Kidney glomerular epithelial cell (primary cell): ENCODE results near the gene PSMG4.

Source experiments
- DNase-seq: peaks from one replicate; lab custom pipeline; 2025; lab: John Stamatoyannopoulos, UW

PSMG4 gene

DNA sequence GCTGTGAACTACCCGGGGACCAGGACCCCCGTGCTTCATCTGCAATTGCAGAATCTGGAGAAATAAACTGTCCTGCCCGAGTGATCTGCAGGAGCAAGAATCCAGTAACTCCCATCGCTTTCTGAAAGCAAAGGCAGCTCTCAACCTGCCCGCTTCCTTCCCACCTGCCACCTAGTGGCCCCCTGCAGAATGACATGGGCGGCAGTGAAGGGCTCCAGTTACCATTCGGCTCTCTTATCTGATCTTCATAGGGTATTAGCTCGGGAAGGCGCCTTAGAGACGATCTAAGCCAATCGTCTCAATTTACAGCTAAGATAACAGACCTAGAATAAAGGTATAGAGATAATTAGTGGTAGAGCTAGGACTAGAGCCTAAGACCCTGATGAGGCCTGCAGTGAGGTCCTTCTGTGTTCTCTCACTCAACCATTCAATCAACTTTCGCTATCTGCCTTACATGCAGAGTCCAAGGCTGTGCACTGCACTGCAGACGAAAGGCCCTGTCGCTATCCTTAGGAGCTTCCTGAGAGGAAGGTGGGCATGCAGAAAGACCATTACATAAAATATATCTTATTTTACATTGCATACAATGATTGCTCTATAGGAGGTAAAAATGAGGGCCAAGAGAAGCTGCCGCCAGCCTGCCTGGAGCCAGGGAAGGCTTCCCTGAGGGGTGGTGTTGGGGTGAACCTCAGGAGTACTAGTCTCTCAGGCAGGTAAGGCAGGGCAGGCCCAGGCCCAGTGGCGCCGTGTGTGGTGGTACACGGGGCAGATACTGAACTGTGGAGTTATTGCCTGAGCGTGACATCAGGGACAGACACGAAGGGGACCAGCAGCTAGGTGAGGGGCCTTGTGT, 7.1 kb upstream of the PSMG4 start:
- peak; percentile 80 for DNase-seq

DNA sequence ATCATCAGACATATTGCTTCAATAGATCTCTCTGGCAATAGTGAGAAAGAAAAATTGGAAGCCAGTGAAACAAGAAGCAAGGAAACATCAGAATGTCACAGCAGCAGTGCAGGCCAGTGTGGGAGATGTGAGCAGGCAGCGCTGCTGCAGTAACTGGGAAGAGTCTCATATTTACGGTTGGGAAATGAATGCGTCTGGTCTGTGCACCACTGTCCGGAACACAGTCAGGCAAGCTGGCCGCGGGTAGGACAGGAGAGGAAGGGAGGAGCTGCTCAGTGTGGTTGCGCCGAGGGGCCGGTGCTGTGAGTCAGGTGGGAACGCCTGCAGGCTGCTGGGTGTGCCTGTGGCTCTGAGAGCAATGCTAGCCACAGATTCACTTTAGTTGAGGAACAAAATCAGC, 6.4 kb upstream of the PSMG4 start:
- no peak for DNase-seq

DNA sequence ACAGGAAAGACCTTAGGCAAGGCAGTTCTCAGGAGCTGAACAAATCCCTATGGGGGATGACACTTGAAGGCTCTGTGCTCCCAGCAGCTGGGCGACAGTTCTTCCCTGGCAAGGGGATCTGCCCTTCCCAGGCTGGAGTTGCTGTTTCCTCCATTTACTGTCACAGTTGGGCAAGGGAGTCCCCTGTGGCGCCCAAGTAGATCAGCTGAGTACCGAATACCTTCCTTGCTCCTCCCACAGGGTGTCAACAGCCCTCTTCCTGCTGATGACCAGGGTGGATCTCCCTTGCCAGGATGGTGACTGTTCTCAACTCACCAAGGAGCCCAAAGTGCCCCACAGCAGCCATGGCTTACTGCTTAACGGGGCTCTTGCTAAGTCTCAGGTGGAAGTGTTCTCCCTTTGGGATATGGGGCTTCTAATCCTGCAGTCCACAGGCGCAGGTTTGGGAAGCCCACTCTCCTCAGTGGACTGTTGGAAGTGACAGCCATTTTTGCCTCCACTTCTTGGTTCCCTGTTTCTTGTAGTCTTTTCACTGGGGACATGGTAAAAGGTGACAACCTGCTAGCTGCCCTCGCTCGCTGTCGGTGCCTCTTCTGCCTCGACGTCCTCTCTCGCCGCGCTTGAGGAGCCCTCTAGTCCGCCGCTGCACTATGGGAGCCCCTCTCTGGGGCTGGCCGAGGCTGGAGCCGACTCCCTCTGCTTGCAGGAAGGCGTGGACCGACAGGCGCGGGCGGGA, 5.7 kb upstream of the PSMG4 start:
- DNase-seq, result no peak

DNA sequence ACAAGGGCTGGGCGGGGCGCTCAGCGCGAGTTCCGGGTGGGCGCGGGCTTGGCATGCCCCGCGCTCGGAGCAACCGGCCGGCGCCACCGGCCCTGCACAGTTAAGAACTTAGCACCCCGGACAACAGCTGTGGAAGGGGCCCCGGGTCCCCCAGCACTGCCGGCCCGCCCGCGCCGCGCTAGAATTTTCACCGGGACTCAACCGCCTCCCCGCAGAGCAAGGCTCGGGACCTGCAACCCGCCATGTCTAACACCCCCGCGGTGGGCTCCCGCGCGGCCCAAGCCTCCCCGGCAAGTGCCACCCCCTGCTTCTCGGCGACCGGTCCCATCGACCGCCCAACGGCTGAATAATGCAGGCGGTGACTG, 5.2 kb upstream of the PSMG4 start:
- no peak for DNase-seq

DNA sequence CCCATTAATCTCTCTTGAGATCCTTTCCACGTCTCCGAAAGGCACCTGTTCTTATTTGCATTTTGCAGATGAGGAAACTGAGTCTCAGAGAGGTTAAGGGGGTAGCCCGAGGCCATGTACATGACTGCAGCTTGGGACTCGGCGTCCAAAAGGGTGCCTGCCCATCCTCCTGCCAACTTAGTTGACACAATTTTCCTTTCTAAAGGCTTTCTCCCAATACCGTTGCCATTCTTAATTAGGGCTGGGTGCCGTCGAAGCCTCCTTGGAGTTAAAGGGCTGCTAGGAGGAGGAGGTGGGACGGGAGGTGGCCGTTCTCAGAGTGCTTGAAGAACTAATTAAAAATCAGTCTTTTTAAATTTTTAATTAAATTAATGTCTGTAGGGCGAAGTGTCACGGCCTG, 546 bp upstream of the PSMG4 start:
- no peak for DNase-seq

DNA sequence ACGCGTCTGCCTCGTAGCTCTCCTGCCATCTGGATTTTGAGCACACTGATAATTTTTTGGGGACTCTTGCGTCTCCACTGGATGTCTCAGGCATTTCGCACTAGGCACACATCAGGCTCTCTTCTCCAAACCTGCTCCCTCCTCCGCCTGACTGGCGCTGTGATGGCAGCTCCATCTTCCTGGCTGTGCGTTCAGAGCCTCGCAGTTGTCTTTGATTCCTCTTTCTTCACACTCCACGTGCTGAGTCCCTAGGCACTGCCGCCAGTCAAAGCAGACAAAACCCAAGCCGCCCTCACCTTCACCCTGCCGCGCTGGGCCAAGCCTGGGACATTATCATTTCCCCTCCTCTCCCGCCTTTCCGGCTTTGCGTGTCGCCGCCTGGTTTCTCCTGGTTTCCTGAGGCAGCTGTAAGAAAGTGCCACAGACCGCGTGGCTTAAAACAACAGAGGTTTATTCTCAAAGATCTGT, 778 bp downstream of the PSMG4 start:
- peak; percentile 8 for DNase-seq

DNA sequence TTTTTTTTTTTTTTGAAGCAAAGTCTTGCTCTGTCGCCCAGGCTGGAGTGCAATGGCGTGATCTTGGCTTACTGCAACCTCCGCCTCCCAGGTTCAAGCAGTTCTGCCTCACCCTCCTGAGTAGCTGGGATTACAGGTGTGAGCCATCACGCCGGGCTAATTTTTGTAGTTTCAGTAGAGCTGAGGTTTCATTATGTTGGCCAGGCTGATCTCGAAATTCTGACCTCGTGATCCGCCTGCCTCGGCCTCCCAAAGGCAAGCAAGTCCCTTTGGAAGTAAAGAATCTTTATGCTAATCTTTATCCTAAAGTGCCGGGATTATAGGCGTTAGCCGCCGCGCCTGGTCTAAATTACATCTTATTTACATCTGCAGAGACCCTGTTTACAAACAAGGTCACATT, 1.5 kb downstream of the PSMG4 start:
- no peak for DNase-seq

DNA sequence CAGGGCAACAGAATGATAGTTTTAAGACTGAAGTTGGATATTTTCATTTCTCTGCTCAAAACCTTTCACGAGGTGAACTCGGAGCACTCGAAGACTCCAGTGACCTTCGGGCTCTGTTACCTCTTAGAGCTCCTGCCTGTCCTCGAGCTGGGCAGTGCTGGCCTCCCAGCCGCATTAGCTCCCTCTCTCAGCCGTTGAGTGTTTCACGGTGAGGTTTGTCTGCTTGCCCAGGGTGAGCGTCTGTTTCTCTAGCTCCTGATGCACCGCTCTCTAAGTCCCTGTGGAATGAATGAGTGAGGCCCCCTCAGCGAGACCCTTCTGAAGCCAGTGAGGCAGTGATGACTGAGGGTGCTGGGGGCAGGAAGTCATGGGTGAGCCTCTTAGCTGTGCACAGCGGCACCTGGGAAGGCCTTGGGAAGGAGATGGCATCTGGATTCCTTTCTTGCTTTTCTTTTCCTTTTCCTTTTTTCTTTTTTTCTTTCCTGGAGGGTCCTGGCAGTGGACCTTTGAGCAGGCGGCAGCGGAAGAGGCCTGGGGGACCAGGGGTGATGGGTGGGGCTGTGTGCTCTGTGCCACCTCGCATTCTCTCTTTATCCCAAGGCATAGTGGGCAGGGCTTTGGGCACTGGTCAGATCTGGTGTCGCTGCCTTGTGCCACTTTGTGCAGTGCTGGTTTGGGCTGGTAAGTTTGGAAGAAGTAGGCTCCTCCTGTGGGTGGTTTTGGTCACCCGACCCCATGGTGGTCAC, 2.2 kb downstream of the PSMG4 start:
- DNase-seq, result no peak

DNA sequence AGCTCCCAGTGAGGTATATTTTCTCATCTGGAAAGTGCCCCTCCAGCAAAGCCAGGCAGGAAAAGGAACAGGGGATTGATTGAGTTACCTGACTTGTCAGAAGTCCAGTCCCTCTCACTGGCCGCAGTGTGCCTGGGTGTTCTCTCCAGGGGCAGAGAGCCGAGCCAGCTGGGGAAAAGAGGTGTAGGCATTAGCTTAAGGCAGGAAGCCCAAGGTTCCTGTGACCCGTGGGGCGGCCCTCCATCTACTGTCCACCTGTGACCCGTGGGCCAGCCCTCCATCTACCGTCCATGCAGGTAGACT, 2.7 kb downstream of the PSMG4 start:
- no peak for DNase-seq

DNA sequence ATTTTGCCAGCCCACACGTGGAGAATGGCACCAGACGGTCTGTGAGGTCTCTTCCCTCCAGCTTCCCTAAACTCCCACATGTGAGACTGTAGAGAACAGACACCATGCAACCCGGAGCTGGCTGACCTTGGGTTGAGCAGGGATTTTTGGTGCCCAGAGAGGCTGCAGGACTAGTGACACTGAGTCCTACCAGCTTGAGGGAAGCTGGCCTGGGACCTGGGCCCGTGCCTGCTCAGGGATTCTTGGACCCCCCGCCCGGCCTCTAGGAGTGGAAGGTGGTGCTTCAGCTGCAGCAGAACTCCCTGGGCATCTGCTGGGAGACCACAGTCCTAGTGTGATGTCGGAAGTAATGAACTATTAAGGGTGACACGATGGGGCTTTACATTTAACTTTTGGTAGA, 3.2 kb downstream of the PSMG4 start:
- no peak for DNase-seq

DNA sequence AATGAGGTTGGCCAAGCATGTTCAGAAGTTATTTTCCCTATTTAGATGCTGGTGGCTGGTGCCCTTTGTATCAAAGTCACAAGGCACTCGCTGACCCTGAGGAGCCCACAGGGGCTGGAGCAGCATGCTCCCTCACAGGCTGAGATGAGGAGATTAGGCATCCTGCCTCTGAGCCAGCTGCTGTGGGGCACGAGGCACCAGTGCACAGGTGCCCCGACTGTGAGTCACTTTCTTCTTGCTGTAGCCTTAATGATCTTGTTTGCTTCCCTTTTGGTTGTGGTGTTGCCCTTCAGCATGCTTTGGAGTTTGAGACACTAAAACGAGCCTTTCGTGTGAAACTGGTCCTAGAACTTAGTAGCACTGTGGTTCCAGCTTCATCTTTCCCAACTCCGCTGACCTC, 4.3 kb downstream of the PSMG4 start:
- no peak for DNase-seq

DNA sequence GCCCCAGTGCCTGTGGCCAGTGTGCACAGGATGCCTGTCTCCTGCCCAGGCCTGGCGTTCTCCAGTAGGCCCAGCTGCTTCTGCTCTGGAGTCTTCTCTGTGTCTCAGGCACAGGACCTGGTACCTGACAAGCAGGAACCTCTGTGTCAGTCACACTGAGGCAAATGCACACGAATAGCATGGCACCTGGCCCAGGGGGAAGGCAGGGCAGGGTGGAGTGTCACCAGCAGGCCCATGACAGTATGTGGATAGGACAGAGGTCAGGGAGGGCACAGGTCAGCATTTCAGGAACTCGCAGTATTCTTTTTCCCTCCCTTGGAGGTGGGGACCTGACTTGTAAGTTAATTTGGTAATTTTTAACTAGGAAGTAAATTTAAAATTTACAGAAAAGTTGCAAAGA, 5.6 kb downstream of the PSMG4 start:
- DNase-seq, result no peak

DNA sequence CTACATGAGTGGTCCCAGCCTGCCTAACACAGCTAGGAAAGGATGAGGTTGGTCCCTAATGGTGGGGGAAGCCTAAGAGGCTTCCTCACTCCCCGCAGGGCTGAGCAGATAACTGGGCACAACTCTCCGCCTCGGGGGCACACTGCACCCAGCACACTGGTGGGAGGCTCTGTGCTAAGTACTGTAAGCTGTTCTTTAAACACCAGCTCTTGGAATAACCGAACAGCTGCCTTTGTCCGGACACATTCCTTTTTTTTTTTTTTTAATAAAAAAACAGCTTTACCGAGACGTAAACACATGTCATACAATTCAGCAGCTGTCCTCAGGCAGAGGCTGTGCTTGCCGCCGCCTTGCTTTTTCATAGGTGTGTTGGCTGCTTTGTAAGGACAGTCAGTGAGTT, 6.9 kb downstream of the PSMG4 start:
- DNase-seq, result no peak

DNA sequence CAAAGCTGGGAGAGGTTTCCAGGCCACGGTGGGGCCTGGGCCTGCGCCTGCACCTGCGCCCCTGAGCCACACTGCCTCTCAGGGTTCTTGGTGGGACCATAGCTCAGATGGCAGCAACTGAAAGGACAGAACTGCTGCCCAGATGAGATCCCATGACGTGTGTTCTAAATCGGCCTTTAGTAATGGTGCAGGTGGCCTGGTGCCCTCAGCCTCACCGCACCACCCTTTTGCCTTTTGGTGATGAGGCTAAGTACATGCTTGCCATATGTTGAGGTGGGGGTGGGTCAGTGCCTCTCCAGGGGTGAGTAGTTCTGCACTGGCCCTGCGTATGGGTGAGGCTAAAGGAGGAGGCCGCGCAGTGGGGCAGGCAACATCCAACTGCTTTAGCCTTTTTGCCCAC, 7.4 kb downstream of the PSMG4 start:
- no peak for DNase-seq

DNA sequence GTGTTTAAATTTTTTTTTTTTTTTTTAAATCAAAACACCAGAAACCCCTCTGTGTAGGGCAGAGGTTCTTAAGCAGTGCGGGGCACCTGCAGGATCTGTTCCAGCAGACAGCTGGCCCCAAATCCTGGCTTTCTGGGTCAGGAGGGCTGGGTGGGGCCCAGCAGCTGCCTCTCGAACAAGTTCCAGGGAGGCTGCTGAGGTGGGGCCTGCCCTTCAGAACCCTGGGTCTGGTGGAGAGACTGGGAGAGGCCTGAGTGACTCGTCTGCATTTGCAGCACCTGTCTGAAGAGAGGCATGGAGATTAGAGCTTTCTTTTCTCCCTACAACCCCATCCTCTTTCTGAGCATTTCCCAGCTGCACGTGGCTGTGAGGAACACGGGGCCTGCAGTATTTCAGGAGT, 8.4 kb downstream of the PSMG4 start:
- no peak for DNase-seq

DNA sequence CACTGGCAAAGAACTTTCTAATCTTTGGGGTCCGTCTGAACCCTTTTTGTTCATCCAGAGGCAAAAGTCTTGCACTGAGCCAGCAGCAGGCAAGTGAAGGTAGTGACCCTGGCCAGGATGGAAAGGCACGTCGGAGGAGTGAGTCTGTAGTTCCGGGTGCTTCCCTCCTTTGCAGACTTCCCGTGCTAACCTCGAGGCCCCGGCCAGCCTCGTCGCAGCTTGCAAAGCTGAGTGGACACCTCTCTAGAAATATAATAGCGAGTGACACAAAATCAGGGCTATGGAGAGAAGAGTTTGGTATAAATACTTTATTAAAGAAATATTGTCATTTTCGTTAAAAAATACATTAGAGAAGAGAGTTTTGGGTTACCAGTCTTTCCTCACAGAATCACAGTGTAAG, 9.9 kb downstream of the PSMG4 start:
- no peak for DNase-seq

DNA sequence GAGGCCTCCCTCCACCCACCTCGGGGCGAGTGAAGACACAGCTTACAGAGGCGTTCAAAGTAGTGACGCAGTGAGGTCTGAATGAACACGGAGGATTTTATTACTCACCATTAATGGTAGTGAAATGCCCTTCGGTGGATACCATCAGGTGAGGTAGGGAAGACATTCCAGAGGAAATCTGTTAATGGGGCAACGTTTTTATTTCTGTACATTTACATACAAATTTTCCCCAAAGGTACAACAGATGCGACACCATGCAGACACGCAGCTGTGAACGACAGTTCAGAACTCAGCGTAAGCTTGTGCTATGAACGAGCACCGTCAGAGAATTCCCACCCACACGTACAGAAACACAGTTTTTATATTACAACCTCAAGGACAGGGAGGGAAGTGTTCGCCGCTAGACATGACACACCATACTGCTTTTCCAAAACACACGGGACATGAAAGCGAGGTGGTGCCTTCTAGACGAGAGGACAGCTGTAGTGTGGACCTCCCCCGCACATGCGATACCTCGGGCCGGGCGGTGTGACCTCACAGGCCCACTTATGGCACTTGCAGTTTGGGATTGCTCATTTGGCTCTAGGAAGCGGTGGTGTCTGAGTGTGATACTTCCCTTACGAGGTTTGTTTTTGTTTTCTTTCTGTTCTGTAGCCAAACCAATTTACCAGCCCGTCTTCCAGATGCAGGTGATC, 10.7 kb downstream of the PSMG4 start:
- DNase-seq, result no peak

DNA sequence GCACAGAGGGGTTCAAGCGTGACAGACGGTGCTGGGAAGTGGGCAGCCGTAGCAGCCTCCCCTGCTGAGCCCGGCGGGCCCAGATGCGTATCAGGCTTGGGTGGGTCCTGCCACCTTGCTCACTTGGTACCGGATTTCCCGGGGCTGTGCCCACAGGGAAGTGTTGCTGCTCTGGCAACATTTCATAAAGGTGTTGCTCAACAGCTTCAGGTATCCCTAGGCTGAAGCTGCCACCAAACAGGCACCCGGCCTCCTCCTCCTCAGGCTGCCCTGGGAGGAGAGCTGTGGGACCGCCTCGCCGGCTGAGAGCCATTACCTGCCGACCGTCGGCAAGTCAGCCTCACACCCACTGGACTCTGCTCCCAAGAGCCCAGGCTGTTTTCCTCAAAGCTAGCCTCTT, 11.5 kb downstream of the PSMG4 start:
- DNase-seq, result no peak

DNA sequence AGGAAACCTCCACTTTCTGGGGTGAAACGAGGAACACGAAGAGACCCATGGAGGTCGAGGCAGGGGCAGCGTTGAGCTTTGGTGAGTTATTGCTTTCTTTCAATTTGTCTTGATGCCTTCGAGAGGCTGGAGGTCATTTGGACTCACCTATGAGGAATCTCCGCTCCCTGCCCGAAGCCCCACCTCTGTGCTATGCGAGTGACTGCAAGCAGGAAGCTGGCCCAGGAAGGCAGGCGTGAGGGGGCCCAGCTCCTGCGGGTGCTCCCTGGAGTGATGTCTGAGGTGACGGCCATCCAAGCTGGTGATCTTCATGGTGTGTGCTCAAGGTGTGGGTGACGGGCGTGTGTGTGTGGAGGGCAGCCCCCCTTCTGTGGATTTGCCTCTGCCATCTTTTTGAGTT, 13.0 kb downstream of the PSMG4 start:
- DNase-seq, result no peak

DNA sequence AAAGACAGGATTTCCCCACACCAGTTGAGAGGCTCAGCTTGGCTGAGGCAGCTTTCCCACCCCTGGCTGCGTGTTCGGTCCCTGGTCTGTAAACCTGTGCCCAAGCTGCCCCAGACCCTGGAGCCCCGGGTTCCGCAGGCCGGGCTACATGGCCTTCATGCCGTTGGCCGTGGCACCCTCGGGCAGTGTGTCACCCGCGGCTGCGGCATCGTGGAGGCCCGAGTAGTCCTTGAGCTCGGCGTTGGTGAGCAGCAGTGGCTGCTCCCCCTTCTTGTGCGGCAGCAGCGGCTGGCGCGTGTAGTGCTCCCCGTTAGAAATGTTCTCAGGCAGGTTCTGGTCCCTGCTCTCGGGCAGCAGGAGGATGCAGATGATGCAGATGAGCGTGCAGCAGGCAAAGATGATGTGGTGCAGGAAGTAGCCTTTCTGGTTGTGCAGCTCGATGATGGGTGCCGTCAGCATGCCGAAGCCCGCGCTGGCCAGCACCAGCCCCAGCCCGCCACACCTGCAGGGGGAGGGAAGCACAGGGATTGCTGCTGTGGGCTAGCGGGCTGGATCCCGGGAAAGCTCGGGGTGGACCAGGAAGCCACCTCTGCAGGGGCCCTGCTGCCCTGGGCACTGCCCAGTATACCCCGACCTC, 14.3 kb downstream of the PSMG4 start:
- no peak for DNase-seq

DNA sequence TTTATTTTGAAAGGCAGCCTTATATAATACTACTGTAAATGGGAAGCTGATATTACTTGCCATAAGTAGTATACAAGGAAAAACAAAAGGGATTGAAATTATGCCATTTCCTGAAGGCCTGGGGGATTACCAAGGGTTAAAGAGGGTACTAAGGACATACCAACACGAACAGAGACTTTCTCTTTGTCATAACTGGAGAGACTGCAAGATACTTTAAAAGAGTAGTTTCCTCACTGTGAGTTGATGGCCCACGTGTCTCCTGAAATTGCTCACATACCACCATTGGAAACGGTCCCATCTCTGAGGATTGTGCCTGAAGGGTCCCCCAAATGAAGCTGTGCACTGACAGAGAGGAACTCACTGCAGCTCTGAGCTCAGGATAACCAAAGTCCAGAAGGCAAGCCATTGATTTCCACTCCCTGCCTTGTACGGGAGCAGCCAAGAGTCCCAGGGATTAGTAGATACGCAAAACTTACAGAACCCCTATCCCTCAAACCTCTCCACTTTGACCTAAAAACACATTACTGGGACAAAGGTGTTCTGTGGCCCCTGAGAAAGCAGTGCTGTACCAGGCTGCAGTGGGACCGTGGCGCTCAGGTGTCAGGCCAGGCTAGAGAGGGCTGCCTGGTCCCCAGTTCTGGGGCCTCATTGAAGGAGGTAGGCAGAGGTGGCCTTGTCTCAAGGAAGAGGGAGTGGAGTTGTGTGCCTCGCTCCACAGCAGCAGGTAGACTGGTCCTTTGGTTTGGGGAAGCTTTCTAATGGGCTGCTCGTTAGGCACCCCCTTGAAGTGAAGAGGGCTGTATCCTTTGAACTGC, 15.2 kb downstream of the PSMG4 start:
- DNase-seq, result no peak
